GM18511 (cell line): ENCODE results near the gene ZNF3.
"Not testable (repeated sequence)": the region's sequence is repeated elsewhere in the genome, so short reads cannot be mapped to it uniquely, and the experiment has no call there.

Experiments
- ATAC-seq: cut with Tn5 transposase; IDR thresholded peaks from one replicate; pipeline ENCODE4 v1.9.1; 2021; ENCODE audit warnings: mild to moderate bottlenecking, moderate library complexity; ENCODE audit not compliant: unreplicated experiment

The ZNF3 gene

DNA sequence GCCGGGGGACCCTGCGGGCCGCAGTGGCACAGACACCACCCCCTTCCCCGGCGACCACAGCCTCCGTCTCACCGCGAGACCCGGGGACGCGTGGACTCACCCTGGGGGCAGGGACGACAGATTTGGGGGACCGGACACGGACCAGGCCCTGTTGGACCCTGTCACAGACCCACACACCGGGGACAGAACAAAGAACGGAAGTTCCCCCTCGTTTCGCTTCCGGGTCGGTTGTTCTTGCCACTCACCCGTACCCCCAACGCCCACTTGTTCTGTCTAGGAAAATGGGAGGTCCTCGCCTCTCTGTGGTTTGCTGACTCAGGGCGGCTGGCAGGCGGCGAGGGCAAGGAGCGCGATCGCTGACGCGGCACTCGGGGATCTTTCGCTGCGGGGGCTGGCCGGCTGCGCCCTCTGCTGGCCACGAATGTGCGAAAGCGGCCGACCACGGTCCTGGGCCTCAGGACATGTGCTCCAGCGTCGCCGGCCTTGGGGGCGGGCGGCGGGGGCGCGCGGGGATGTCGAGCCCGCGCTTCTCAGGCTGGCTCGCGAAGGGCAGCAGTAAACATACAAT lies at the start of gene ZNF3:
TSS of gene ZNF3 (minus strand) at position 189 of the 568 bp plus-strand sequence. CDS start 4,366 bp downstream, outside the sequence.
- peak; percentile 87 for ATAC-seq

DNA sequence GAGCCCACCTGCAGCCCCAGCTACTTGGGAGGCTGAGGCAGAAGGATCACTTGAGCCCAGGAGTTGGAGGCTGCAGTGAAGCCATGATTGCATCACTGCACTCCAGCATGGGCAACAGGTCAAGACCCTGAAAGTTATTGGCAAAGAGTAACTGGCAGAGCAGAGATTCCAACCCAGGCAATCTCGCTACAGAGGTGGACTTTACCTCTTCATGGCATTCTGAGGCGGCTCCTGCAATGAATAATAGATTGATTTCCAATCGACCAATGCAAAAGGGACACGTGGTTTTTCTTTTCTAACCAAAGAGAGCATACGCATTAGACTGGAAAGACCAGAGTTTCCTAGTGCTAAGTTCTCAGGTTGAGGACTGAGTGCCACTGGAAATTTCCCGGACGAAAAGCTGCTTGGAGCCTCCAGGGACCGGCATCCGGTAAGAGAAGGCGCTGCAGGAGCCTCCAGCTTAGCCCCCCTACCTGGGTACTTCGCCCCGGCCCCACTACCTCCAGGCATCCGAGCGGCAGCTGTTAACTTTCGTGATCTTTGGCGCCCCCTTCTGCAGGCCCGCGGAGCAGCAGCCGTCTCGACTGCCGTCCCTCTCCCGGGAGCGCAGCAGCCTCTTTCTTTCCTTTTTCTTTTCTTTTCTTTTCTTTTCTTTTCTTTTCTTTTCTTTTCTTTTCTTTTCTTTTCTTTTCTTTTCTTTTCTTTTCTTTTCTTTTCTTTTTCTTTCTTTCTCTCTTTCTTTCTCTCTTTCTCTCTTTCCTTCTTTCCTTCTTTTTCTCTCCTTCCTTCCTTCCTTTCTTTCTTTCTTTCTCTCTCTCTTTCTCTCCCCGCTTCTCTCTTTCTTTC lies 49.3 kb upstream of the ZNF3 start:
- ATAC-seq: no peak

DNA sequence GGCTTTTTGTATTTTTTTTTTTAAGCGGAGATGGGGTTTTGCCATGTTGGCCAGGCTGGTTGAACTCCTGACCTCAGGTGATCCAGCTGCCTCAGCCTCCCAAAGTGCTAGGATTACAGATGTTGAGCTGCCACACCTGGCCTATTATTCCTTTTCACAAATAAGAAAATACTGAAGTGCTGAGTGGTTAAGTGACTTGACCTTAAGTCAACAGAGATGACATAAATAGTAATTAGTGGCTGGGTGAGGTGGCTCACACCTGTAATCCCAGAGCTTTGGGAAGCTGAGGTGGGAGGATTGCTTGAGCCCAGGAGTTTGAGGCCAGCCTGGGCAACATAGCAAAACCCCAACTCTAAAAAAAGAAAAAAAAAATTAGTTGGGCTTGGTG lies 48.7 kb upstream of the ZNF3 start:
- not testable (repeated sequence) for ATAC-seq

DNA sequence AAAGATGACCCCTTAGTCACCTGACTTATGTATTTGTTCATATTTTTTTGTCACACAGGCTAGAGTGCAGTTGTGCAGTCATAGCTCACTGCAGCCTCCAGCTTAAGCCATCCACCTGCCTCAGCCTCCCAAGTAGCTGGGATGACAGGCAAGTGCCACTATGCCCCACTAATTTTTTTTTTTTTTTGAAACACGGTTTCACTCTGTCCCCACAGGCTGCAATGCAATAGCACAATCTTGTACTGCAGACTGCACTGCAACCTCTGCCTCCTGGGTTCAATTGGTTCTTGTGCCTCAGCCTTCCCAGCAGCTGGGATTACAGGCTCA lies 47.1 kb upstream of the ZNF3 start:
- ATAC-seq: no peak

DNA sequence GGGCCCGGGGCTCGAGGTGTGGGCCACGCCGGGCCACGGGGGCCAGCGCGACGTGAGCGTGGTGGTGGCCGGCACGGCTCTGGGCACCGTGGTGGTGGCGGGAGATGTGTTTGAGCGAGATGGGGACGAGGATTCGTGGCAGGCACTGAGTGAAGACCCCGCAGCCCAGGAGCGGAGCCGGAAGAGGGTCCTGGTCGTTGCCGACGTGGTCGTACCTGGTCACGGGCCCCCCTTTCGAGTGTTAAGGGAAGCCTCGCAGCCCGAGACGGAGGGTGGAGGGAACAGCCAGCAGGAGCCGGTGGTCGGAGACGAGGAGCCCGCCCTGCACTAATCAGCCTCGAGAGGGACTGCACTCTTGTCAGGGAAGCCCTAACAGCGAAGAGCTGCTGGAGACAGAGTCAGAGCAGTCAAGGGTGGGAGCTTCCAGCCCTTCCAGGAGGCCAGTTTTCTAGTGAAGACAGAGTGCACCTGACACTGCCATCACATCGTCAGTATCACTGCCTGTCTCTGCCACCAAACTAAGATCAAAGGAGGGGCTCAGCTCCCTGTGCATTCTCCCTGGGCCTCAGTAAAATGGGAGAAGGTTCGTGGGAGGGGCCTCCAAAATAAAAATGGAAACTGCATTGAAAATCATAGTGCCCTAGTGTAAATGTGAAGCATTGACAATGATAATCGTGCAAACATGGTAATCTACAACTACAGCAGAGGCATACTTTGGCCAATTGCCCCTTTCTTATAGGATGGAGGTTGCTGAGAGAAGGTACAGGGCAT lies 46.5 kb upstream of the ZNF3 start:
- no peak for ATAC-seq

DNA sequence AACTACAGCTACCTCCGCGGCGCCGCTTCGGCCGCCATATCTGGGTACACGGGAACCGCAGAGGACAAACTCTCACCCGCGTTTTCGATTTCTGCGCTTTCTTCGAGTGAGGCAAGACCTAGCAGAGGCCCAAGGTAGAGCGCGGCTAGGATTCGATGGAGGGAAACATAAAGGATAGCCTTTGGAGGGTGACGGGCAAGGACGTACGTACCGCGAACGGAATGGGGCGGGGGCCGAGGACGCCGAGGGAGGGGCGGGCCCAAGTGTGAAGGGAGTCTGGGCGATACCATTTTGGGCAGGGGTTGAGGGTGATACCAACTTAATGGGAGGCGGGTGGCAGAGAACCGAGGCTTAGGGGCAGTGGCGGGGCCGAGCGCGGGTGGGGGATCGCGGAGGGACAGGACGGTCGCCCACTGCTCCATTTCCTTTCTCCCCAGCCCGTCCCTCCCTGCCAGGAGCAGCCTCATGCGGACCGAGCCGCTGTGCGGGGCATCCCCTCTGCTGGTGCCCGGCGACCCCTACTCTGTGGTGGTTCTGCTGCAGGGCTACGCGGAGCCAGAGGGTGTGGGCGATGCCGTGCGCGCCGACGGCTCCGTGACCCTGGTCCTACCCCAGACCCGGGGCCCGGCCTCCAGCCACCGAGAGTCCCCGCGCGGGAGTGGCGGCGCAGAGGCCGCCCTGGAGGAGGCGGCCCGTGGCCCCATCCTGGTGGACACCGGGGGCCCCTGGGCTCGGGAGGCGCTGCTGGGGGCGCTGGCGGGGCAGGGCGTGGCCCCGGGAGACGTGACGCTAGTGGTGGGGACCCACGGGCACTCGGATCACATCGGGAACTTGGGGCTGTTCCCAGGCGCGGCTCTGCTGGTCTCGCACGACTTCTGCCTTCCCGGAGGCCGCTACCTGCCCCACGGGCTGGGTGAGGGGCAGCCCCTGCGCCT lies 45.7 kb upstream of the ZNF3 start, which contains the start of gene MBLAC1:
TSS of gene MBLAC1 (plus strand) at position 37 of the 935 bp plus-strand sequence. CDS start at position 466, 429 bp downstream.
- ATAC-seq: peak; percentile 72

DNA sequence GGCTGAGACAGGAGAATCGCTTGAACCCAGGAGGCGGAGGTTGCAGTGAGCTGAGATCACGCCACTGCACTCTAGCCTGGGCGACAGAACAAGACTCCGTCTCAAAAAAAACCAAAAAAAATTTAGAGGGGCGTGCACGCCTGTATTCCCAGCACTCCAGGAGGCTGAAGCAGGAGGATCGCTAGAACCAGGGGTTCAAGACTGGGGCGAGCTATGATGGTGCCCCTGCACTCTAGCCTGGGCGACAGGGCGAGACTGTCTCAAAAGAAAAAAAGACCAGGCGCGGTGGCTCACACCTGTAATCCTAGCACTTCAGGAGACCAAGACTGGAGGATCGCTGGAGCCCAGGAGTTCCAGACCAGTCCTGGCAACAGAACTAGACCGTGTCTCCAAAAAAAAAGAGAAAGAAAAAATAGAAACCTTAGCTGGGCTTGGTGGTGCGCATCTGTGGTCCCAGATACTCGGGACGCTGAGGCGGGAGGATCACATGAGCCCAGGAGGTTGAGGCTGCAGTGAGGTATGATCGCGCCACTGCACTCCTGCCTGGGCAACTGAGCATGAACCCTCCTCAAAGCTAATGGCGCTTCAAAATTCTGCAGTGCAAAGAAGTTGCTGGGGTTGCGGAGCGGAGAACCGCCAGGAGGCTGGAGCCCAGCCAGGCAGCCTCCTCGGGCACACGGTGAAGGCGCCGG lies 44.9 kb upstream of the ZNF3 start:
- ATAC-seq: peak; percentile 37

DNA sequence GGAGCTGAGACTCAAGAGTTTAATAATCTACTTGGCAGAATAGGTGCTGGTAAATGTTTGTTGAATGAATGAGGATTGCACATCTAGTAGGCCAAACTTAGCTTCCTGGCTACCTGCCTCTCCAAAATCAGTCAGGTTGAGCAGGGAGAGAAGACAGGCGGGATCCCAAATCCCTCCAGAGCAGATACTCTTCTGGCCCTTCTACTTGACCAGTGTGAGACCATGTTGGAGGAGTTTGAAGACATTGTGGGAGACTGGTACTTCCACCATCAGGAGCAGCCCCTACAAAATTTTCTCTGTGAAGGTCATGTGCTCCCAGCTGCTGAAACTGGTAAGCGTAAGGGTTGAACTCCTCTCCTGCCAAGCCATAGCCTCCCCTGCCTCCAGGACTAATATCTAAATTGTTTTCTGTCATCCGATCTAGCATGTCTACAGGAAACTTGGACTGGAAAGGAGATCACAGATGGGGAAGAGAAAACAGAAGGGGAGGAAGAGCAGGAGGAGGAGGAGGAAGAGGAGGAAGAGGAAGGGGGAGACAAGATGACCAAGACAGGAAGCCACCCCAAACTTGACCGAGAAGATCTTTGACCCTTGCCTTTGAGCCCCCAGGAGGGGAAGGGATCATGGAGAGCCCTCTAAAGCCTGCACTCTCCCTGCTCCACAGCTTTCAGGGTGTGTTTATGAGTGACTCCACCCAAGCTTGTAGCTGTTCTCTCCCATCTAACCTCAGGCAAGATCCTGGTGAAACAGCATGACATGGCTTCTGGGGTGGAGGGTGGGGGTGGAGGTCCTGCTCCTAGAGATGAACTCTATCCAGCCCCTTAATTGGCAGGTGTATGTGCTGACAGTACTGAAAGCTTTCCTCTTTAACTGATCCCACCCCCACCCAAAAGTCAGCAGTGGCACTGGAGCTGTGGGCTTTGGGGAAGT lies 43.0 kb upstream of the ZNF3 start:
- no peak for ATAC-seq

DNA sequence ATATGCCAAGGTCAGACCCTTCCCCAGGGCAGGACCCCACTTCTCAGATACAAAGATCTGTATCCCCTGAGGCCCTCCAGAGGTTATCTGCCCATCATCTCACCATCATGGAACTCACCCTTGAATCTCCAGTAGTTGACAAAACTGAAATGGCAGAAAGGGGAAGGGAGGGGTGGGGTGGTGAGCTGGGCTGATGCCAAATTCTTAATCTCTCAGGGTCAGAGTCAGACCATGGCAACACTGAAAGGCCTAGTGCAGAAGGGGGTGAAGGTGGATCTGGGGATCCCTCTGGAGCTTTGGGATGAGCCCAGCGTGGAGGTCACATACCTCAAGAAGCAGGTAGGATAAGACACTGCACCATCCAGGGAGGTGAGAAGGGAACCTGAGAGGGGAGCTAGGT lies 41.0 kb upstream of the ZNF3 start:
- no peak for ATAC-seq

DNA sequence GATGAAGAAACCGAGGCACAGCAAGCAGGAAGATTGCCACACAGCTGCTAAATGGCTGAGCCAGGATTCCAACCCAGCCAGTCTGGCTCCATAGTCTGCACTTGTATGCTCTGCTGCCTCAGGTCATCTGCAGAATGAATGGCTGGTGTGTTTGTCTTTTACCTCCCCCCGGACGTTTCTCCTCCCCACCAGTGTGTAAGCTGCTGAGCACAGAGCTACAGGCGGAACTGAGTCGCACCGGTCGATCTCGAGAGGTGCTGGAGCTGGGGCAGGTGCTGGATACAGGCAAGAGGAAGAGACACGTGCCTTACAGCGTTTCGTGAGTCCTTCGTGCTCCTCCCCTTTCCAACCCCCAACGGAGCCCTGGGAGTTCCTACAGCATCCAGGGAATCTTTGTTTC lies 40.5 kb upstream of the ZNF3 start:
- ATAC-seq: no peak

DNA sequence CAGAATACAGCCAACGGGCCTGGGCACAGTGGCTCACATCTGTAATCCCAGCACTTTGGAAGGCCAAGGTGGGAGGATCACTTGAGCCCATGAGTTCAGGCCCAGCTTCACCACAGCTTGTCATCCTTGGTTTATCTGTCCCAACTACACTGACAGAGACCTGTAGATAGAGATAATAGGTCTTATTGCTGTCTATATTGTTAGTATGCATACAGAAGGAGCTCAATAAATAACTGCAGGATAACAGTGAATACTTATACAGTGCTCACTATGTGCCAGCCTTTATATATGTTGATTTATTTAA lies 39.2 kb upstream of the ZNF3 start:
- ATAC-seq: no peak

DNA sequence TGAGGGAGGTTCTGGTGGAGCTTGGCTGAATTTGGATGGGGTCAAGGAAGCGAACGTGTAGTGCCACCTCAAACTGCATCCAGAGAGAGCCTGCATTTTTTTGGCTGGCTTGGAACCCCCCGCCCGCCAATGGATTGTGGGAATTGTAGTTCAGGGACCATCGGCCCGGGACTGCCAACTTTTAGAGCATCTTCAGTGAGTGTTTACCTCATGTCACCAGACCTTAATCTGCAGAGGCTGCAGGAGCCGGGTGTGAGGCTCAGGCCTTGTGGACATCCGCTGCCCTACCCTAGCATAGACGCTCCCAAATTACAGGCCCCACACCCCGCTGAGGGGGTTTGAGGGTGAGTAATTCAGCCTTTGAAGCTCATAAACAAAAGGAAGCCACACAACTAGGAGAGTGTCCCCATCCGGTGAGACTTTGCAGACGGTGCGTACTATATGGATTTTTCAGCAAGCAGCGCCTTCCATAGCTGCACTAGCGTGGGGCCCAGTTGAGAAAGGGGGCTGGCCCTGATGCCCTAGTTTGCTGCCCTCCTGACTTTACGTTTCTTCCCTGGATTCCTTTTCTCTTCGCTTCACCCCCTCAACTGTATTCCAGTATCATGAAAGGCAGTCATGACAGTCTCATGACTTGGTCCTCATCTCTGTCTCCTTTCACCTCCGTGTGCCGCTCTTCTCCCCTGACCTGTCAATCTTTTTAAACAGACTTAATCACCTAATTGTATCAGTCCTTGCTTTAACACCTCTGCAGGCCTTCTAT lies 38.6 kb upstream of the ZNF3 start:
- ATAC-seq: peak; percentile 28

DNA sequence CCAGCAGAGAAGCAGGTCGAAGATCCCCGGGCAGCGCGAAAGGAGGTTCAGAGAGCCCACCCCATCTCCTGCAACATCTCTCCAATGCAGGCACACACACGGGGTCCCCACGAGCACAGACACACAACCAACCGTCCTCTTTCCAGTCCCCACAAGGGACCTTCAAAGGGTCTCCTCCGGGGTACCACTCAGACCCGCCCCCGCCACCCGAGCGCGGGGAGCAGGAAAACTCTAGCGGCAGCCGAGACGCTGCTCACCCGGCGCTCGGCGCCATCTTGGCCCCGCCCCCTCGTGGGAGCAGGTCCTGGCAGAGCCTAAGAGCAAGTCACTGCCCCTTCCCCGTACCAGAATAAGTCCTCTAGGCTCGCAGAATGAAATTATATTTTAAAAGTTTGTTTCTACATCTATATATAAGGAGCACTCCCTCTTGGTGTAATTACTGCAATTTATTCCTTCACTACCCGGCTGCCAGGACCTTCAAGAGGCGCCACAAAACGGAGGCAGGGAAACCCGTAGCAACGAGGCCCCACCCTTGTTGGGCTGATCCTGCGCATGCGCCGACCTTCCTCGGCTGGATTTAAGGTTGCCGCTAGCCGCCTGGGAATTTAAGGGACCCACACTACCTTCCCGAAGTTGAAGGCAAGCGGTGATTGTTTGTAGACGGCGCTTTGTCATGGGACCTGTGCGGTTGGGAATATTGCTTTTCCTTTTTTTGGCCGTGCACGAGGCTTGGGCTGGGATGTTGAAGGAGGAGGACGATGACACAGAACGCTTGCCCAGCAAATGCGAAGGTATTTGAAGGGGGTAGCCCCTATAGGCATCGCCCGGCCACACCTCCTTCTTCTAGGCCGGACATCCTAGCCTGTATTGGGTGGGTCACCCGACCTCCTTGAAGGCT lies 37.8 kb upstream of the ZNF3 start, which contains the start of the genes CNPY4 and TAF6:
TSS of gene CNPY4 (plus strand) at position 563 of the 898 bp plus-strand sequence. CDS start at position 674, 111 bp downstream.
TSS of gene TAF6 (minus strand) at position 287 of the 898 bp plus-strand sequence. CDS start 5,149 bp downstream, outside the sequence.
- peak; percentile 86 for ATAC-seq

DNA sequence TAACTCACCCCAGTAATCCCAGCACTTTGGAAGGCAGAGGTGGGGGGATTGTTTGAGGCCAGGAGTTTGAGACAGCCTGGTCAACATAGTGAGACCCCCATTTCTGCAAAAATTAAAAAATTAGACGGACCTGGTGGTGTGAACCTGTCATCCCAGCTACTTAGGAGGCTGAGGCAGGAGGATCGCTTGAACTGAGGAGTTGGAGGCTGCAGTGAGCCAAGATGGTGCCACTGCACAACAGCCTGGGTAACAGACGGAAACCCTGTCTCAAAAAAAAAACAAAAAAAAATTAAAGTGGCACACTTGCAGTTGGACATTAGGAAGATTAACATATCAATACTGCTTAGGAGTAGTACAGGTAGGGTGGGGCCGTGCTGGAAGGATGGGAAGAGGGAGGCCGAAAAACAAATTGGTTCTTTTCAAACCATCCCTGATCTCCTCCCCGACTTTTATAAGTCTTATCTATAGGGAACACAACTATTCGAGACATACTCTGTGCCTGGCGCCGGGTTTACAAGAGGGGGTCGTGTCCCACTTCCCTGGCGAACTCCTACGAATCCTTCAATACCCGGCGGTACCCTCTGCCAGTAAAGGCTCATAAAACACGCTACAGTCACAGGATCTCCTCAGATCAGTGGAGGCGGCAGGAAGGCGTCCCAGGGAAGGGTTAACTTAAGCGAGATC lies 37.0 kb upstream of the ZNF3 start:
- no peak for ATAC-seq

DNA sequence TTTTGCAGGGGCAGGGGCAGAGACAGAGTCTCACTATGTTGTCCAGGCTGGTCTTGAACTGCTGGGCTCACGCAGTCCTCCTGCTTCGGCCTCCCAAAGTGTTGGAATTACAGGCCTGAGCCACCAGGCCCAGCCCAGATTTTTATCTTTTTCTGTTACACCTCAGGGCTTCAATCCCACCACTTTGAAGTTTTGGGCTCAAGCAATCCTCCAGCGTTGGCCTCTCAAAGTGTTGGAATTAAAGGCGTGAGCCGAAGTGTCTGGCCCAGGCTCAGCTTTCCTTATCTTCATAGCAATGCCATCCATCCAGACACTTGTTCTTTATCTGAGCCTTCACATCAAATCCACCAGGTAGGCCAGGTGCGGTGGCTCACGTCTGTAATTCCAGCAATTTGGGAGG lies 33.5 kb upstream of the ZNF3 start:
- ATAC-seq: no peak

DNA sequence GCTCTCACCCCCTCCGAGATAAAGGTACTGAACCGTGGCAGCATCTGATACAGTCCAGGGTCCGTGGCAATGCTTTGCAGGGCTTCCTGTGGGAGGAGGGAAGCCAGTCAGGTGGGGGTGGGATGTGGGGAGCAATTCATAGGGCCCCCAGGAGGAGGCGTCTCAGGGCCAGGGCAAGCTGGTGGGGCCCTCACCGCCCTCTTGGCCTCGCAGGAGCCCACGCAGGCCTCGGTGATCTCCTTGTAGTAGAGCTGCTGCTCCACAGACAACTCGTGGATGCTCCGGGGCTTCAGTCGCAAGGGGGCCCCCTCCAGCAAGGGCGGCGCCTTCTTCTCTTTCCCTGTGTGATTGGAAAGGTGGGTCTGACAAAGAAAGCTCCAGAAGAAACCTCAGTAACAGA lies 30.4 kb upstream of the ZNF3 start:
- no peak for ATAC-seq

DNA sequence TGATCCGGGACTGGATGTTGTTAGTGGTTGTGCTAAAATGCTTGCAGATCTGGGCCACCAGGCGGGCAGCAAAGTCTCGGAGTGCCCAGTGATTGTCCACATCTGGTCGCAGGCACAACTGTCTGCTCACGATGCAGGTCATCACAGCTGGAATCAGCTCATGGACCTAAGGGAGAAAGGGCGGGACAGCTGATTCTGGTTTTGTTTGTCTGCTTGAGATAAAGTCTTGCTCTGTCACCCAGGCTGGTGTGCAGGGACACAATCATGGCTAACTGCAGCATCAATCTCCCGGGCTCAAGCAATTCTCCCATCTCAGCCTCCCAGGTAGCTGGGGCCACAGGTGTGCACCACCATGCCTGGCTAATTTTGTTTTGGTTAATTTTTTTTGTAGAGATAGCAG lies 29.6 kb upstream of the ZNF3 start:
- no peak for ATAC-seq
